IMR-90 (cell line): ENCODE results near the gene GSKIP. TPM values are rescaled to one million over a fixed set of nuclear protein-coding genes. Genes with fewer than 3 reads are reported as not detected.
A peak's percentile ranks its signal among the peaks of the same experiment; 100 is the strongest.

Experiments
- ATAC-seq: fragments of 200-7000 bp; cut with Tn5 transposase; 2 replicates; pipeline ENCODE4 v1.9.1; 2020; ENCODE audit warnings: low read depth, mild to moderate bottlenecking, moderate library complexity
- BruUV-seq: library from RNA; stranded (reverse); fragments of 400-500 nt; replicated peaks from 2 replicates; lab custom pipeline; 2021; lab: Mats Ljungman, UMichigan
- CTCF ChIA-PET: fragments of 300-600 bp; formaldehyde crosslinking; extraction: SDS; loops from one replicate; lab custom pipeline; 2021; ENCODE audit warnings: antibody characterized with exemption; lab: Yijun Ruan, JAX
- POLR2A ChIA-PET: fragments of 300-600 bp; sonication (Branson Sonifier 250); formaldehyde crosslinking; loops from one replicate; lab custom pipeline; 2022; ENCODE audit warnings: antibody characterized with exemption; ENCODE audit not compliant: unreplicated experiment; lab: Charles Lee
- DNase-seq: peaks from one replicate; pipeline ENCODE4 v3.0.0; 2013
- H2AFZ ChIP-seq: replicated peaks from 2 replicates; pipeline ENCODE3; 2013; ENCODE audit warnings: low read length, mild to moderate bottlenecking; ENCODE audit not compliant: poor library complexity
- H2AK5ac ChIP-seq: 2 replicates; pipeline ENCODE4 v1.6.1; 2013; ENCODE audit warnings: low read depth, low read length, inconsistent platforms
- H2AK9ac ChIP-seq: replicated peaks from 2 replicates; pipeline ENCODE3; 2013; ENCODE audit warnings: mild to moderate bottlenecking, low read depth, low read length, moderate library complexity; ENCODE audit not compliant: poor library complexity
- H2BK120ac ChIP-seq: 2 replicates; pipeline ENCODE4 v1.6.1; 2013; ENCODE audit warnings: low read depth, low read length, inconsistent platforms
- H2BK15ac ChIP-seq: 3 replicates; pipeline ENCODE4 v1.6.1; 2013; ENCODE audit warnings: low read depth, low read length, inconsistent platforms
- H2BK20ac ChIP-seq: 2 replicates; pipeline ENCODE4 v1.6.1; 2013; ENCODE audit warnings: low read depth, mild to moderate bottlenecking, inconsistent platforms, low read length, moderate library complexity
- H2BK5ac ChIP-seq: 2 replicates; pipeline ENCODE4 v1.6.1; 2013; ENCODE audit warnings: mild to moderate bottlenecking, low read depth, low read length, inconsistent platforms; ENCODE audit not compliant: poor library complexity, severe bottlenecking
- H3K14ac ChIP-seq: replicated peaks from 2 replicates; pipeline ENCODE4 v1.6.1; 2013; ENCODE audit warnings: low read depth, low read length, inconsistent platforms
- H3K18ac ChIP-seq: 2 replicates; pipeline ENCODE4 v1.6.1; 2013; ENCODE audit warnings: low read depth, low read length, control low read depth
- H3K23ac ChIP-seq: 2 replicates; pipeline ENCODE4 v1.6.1; 2013; ENCODE audit warnings: low read depth, low read length, inconsistent platforms
- H3K27ac ChIP-seq: 2 replicates; pipeline ENCODE4 v1.5.1; 2013; ENCODE audit warnings: mild to moderate bottlenecking, control low read depth, low read length; ENCODE audit not compliant: insufficient read depth
- H3K27me3 ChIP-seq: 2 replicates; pipeline ENCODE4 v1.6.1; 2013; ENCODE audit warnings: low read length; ENCODE audit not compliant: control insufficient read depth, insufficient read depth
- H3K36me3 ChIP-seq: 2 replicates; pipeline ENCODE4 v1.6.1; 2013; ENCODE audit warnings: low read length, mixed read lengths; ENCODE audit not compliant: control insufficient read depth, insufficient read depth
- H3K4ac ChIP-seq: 2 replicates; pipeline ENCODE4 v1.6.1; 2013; ENCODE audit warnings: low read depth, low read length, inconsistent platforms
- H3K4me1 ChIP-seq: 2 replicates; pipeline ENCODE4 v1.6.1; 2013; ENCODE audit warnings: low read length, mixed read lengths; ENCODE audit not compliant: control insufficient read depth, insufficient read depth
- H3K4me2 ChIP-seq: 2 replicates; pipeline ENCODE4 v1.6.1; 2013; ENCODE audit warnings: low read depth, mild to moderate bottlenecking, control low read depth, low read length, moderate library complexity
- H3K4me3 ChIP-seq: 2 replicates; pipeline ENCODE4 v1.5.1; 2013; ENCODE audit warnings: low read depth, mild to moderate bottlenecking, control low read depth, low read length, moderate library complexity; ENCODE audit not compliant: insufficient read depth
- H3K56ac ChIP-seq: 2 replicates; pipeline ENCODE4 v1.6.1; 2013; ENCODE audit warnings: low read length, inconsistent platforms; ENCODE audit not compliant: insufficient read depth; ENCODE audit errors: extremely low read depth
- H3K79me1 ChIP-seq, 2 experiments: 2 replicates each; pipeline ENCODE4 v1.6.1; 2013; ENCODE audit warnings: low read length in 2 of 2, inconsistent platforms in 1 of 2, low read depth in 1 of 2
- H3K9ac ChIP-seq: 2 replicates; pipeline ENCODE4 v1.6.1; 2013; ENCODE audit warnings: low read depth, low read length, control low read depth
- H3K9me1 ChIP-seq: 2 replicates; pipeline ENCODE4 v1.6.1; 2013; ENCODE audit warnings: low read length, inconsistent platforms; ENCODE audit not compliant: insufficient read depth
- H3K9me3 ChIP-seq: 2 replicates; pipeline ENCODE4 v1.6.1; 2013; ENCODE audit warnings: low read length; ENCODE audit not compliant: control insufficient read depth, insufficient read depth
- H4K20me1 ChIP-seq: 2 replicates; pipeline ENCODE4 v1.6.1; 2013; ENCODE audit warnings: low read length, inconsistent platforms; ENCODE audit not compliant: insufficient read depth
- H4K5ac ChIP-seq: 2 replicates; pipeline ENCODE4 v1.6.1; 2013; ENCODE audit warnings: mild to moderate bottlenecking, low read depth, low read length, control low read depth
- H4K8ac ChIP-seq, 2 experiments: 2 replicates each; pipeline ENCODE4 v1.6.1; 2013; ENCODE audit warnings: low read depth in 2 of 2, low read length in 2 of 2, control low read depth in 1 of 2, inconsistent platforms in 1 of 2
- H4K91ac ChIP-seq: 2 replicates; pipeline ENCODE4 v1.6.1; 2013; ENCODE audit warnings: low read depth, low read length, inconsistent platforms; ENCODE audit not compliant: insufficient read depth
- CEBPB ChIP-seq: IDR thresholded peaks from 2 replicates; pipeline ENCODE4 v1.6.1; 2012; ENCODE audit warnings: low read depth, low read length, improper control_type of control experiment
- CHD1 ChIP-seq: IDR thresholded peaks from 2 replicates; pipeline ENCODE4 v1.6.1; 2012; ENCODE audit warnings: low read depth, low read length, improper control_type of control experiment
- CTCF ChIP-seq: conservative IDR thresholded peaks from 2 replicates; pipeline ENCODE4 v1.5.1; 2012; ENCODE audit warnings: mild to moderate bottlenecking, low read depth, low read length, improper control_type of control experiment
- ELK1 ChIP-seq: fragments of 150-350 bp; IDR thresholded peaks from 2 replicates; pipeline ENCODE4 v1.6.1; 2016; ENCODE audit warnings: low read depth, mild to moderate bottlenecking, low read length, moderate library complexity, borderline replicate concordance
- FOS ChIP-seq: fragments of 150-350 bp; IDR thresholded peaks from 2 replicates; pipeline ENCODE4 v1.6.1; 2016; ENCODE audit warnings: low read depth, low read length
- MAFK ChIP-seq: IDR thresholded peaks from 2 replicates; pipeline ENCODE4 v1.6.1; 2012; ENCODE audit warnings: low read depth, low read length, improper control_type of control experiment
- MAZ ChIP-seq: IDR thresholded peaks from 2 replicates; pipeline ENCODE4 v1.6.1; 2012; ENCODE audit warnings: low read depth, mild to moderate bottlenecking, low read length, improper control_type of control experiment, moderate library complexity, borderline replicate concordance
- MXI1 ChIP-seq: IDR thresholded peaks from 2 replicates; pipeline ENCODE4 v1.6.1; 2012; ENCODE audit warnings: low read depth, mild to moderate bottlenecking, low read length, moderate library complexity, borderline replicate concordance
- NFE2L2 ChIP-seq: fragments of 150-350 bp; IDR thresholded peaks from 2 replicates; pipeline ENCODE4 v1.6.1; 2016; ENCODE audit warnings: low read depth, mild to moderate bottlenecking, low read length
- POLR2A ChIP-seq: IDR thresholded peaks from 2 replicates; pipeline ENCODE4 v1.6.1; 2012; ENCODE audit warnings: mild to moderate bottlenecking, low read depth, low read length
- RAD21 ChIP-seq: IDR thresholded peaks from 2 replicates; pipeline ENCODE4 v1.6.1; 2012; ENCODE audit warnings: low read length, improper control_type of control experiment
- RCOR1 ChIP-seq: IDR thresholded peaks from 2 replicates; pipeline ENCODE4 v1.6.1; 2012; ENCODE audit warnings: mild to moderate bottlenecking, low read length, improper control_type of control experiment; ENCODE audit not compliant: insufficient replicate concordance
- RFX5 ChIP-seq: IDR thresholded peaks from 2 replicates; pipeline ENCODE4 v1.8.0; 2012; ENCODE audit warnings: low read depth, mild to moderate bottlenecking, low read length, moderate library complexity
- SMC3 ChIP-seq: fragments of 150-350 bp; IDR thresholded peaks from 2 replicates; pipeline ENCODE4 v1.6.1; 2016; ENCODE audit warnings: low read depth, mild to moderate bottlenecking, antibody characterized with exemption, low read length, moderate library complexity
- WGBS, 2 experiments: methylation state at CpG; one replicate each; pipeline versions ENCODE4 v1.1.5 to v1.1.7; 2013; ENCODE audit warnings: missing lambda C conversion rate in 2 of 2; ENCODE audit not compliant: insufficient read length in 1 of 2; ENCODE audit errors: extremely low coverage in 2 of 2; 5-methylcytosine and 5-hydroxymethylcytosine counted together
- dilution Hi-C: fragments of 300-500 bp; cut with HindIII; formaldehyde crosslinking; loops from one replicate; pipeline ENCODE4 v1.14.3; 2018; ENCODE audit warnings: low sequenced_read_pairs; ENCODE audit not compliant: unreplicated experiment
- in situ Hi-C: fragments of 300-500 bp; cut with MboI; formaldehyde crosslinking; loops from 3 replicates; pipeline ENCODE4 v1.14.3; 2019; ENCODE audit warnings: low sequenced_read_pairs, inconsistent platforms, mixed read lengths
- intact Hi-C: fragments of 100-400 bp; cut with micrococcal nuclease; formaldehyde crosslinking; loops from 2 replicates; pipeline ENCODE4 v1.10.0; 2022
- polyA plus RNA-seq, 3 experiments: library from polyadenylated mRNA; depleted of rRNA; stranded (reverse); fragments of >200 nt; gene quantifications; 2 replicates each; pipeline ENCODE4 v1.2.3, GENCODE V29; 2012; ENCODE audit warnings: low replicate concordance in 1 of 3
- total RNA-seq: library from RNA; depleted of rRNA; stranded (reverse); fragments of >200 nt; gene quantifications from 2 replicates; pipeline ENCODE4 v1.2.3, GENCODE V29; 2012
- TF ChIP-seq, protein P1 (sequence below): fragments of 150-350 bp; IDR thresholded peaks from 2 replicates; pipeline ENCODE4 v1.6.1; 2017; ENCODE audit warnings: mild to moderate bottlenecking, antibody characterized with exemption, low read length, low read depth

The GSKIP gene
- total and polyA plus RNA-seq, 2 of the 4 experiments (the other 2 are of a cell fraction), result 11.7 to 22.0 TPM

- dilution Hi-C loops, result no loop called here
- BruUV-seq, result no TSS peak
- TF ChIP-seq POLR2A (no peak), RFX5 (no peak), NFE2L2 (no peak), ELK1 (no peak), CHD1 (no peak), CTCF (no peak), RAD21 (no peak), CEBPB (no peak), FOS (no peak), SMC3 (no peak), MXI1 (no peak), RCOR1 (no peak), MAFK (no peak), MAZ (no peak)
- TF ChIP-seq, protein P1, sequence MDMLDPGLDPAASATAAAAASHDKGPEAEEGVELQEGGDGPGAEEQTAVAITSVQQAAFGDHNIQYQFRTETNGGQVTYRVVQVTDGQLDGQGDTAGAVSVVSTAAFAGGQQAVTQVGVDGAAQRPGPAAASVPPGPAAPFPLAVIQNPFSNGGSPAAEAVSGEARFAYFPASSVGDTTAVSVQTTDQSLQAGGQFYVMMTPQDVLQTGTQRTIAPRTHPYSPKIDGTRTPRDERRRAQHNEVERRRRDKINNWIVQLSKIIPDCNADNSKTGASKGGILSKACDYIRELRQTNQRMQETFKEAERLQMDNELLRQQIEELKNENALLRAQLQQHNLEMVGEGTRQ, result no peak
Observed at GRCh38 chr14:96423446-96424108, 60.3 kb downstream of the GSKIP start.

More at GRCh38 chr14:96423446-96424108, 60.3 kb downstream of the GSKIP start:
- intact Hi-C loops, result loop anchor here (1.0 to 10.0 kb wide), 4 partner anchors 61 to 859 kb away; partner anchors contain the start of genes ATG2B and GSKIP
- ChIA-PET POLR2A (no interaction called here), CTCF (interaction anchor here (0.6 to 1.0 kb wide), 3 partner anchors 295 to 325 kb away, joined by 4 to 6 read pairs (median 5); no protein-coding TSS in a partner anchor)
- Histone ChIP-seq H3K9me3 (no peaks in the 10 kb centered on the region), H3K36me3 (no peaks in the 10 kb centered on the region), H3K9ac (no peak overlapping the region; the same call in 1 of the 2 replicates), H2BK15ac (no peak overlapping the region), H3K79me1 (no peaks in the 10 kb centered on the region), H4K91ac (no peak overlapping the region), H3K27me3 (peaks cover 1% of the 10 kb centered on the region; the same call in 1 of the 2 replicates), H3K27ac (no peak overlapping the region), H3K56ac (no peak overlapping the region), H2AFZ (peak overlapping the region; percentile 92), H3K9me1 (no peaks in the 10 kb centered on the region), H4K5ac (no peak overlapping the region), H2AK9ac (no peak overlapping the region), H3K14ac (no peak overlapping the region), H3K4me2 (peak overlapping the region; percentile 94), H3K23ac (no peak overlapping the region), H2AK5ac (no peak overlapping the region), H2BK120ac (no peak overlapping the region), H2BK20ac (no peak overlapping the region), H3K4ac (no peak overlapping the region), H4K8ac (peak overlapping the region in 1 of 2 experiments; percentile 24; a peak in 1 of 4 replicates), H2BK5ac (no peak overlapping the region), H3K4me1 (peaks cover 2% of the 10 kb centered on the region; the same call in 1 of the 2 replicates), H3K4me3 (peak overlapping the region; percentile 33), H4K20me1 (no peaks in the 10 kb centered on the region), H3K18ac (no peak overlapping the region)
- ATAC-seq (no peak), DNase-seq (no peak)
- WGBS, 2 experiments, result 58% methylated on average over 19 of the region's 25 CpGs; no CpG with 5 or more reads in 1 of the 2 experiments
- in situ Hi-C loops, result loop anchor here (5.0 to 25.0 kb wide), 2 partner anchors 326 to 861 kb away; no protein-coding TSS in a partner anchor
